H1 (cell line): ENCODE data around the gene DEFB129. TPM values are rescaled to one million over a fixed set of nuclear protein-coding genes. Genes with fewer than 3 reads are reported as not detected.

Experiments used
- GABPA ChIP-seq: IDR thresholded peaks from 2 replicates; pipeline ENCODE4 v1.6.1; 2011; ENCODE audit warnings: mild to moderate bottlenecking, low read length, moderate library complexity, borderline replicate concordance; ENCODE audit not compliant: insufficient read depth
- NRF1 ChIP-seq: IDR thresholded peaks from 2 replicates; pipeline ENCODE4 v1.6.1; 2011; ENCODE audit warnings: mild to moderate bottlenecking, low read depth, low read length, improper control_type of control experiment
- RFX5 ChIP-seq: IDR thresholded peaks from 2 replicates; pipeline ENCODE4 v1.6.1; 2011; ENCODE audit warnings: low read depth, low read length, improper control_type of control experiment, borderline replicate concordance
- SUZ12 ChIP-seq: fragments of 200-600 bp; sonication (generic); IDR thresholded peaks from 2 replicates; pipeline ENCODE4 v1.6.1; 2012; ENCODE audit warnings: mild to moderate bottlenecking, inconsistent platforms, low read length, moderate library complexity, mixed read lengths
- polyA plus RNA-seq, 7 experiments: library from polyadenylated mRNA; depleted of rRNA in 3 of 7; stranded (reverse) in 5 of 7; unstranded in 2 of 7; fragments of >200 nt in 5 of 7; fragments of 200-250 nt in 2 of 7; gene quantifications; 1 replicate in 5 of 7; 2 replicates in 1 of 7; 4 replicates in 1 of 7; pipeline versions ENCODE4 v1.2.1 to v1.2.3, GENCODE V29; 2011 to 2013; ENCODE audit warnings: missing spikeins in 2 of 7, mixed read lengths in 2 of 7
- total RNA-seq: library from RNA; stranded (reverse); fragmentation: NEBNext Ultra II Directional; extraction: Animal tissue kit (Norgen Biotek cat#: 25700); gene quantifications from 2 replicates; pipeline ENCODE4 v1.2.1, GENCODE V29; 2021

DEFB129 gene
- total and polyA plus RNA-seq, 2 of the 8 experiments (the other 6 are each of a cell fraction or from before 2014, with no cell fraction given), result not detected

- TF ChIP-seq RFX5, result no peak
- TF ChIP-seq SUZ12, result no peak
- TF ChIP-seq NRF1, result no peak
- no peak for TF ChIP-seq GABPA
Observed at GRCh38 chr20:251354-251753, 24.3 kb downstream of the DEFB129 start (continued).
